GM23338 (cell line): Measurements from ENCODE around the gene SPATA31C1. TPM values are rescaled to one million over a fixed set of nuclear protein-coding genes. Genes with fewer than 3 reads are reported as not detected.

Experiments used
- ATAC-seq: fragments of 200-7000 bp; cut with Tn5 transposase; 3 replicates; pipeline ENCODE4 v1.9.1; 2020
- DNase-seq: peaks from one replicate; pipeline ENCODE4 v3.0.0-alpha.2; 2015; ENCODE audit warnings: low spot score
- H2AFZ ChIP-seq: fragments of 200-600 bp; sonication (generic); 2 replicates; pipeline ENCODE4 v1.8.0; 2016; ENCODE audit warnings: antibody characterized with exemption, mild to moderate bottlenecking, moderate library complexity
- H3F3A ChIP-seq: fragments of 200-600 bp; sonication (generic); replicated peaks from 2 replicates; pipeline ENCODE4 v1.8.0; 2017; ENCODE audit warnings: antibody characterized with exemption, mixed run types, low read depth
- H3K27ac ChIP-seq: fragments of 200-600 bp; sonication (generic); 2 replicates; pipeline ENCODE4 v1.6.1; 2016; ENCODE audit warnings: low read depth
- H3K27me3 ChIP-seq: fragments of 200-600 bp; sonication (generic); 2 replicates; pipeline ENCODE4 v1.8.0; 2016; ENCODE audit warnings: mild to moderate bottlenecking, mixed run types, moderate library complexity; ENCODE audit not compliant: insufficient read depth
- H3K36me3 ChIP-seq: fragments of 200-600 bp; sonication (generic); 2 replicates; pipeline ENCODE4 v1.8.0; 2016; ENCODE audit warnings: mild to moderate bottlenecking; ENCODE audit not compliant: insufficient read depth
- H3K4me1 ChIP-seq: fragments of 200-600 bp; sonication (generic); 2 replicates; pipeline ENCODE4 v1.8.0; 2016; ENCODE audit warnings: mild to moderate bottlenecking, moderate library complexity; ENCODE audit not compliant: insufficient read depth
- H3K4me2 ChIP-seq: fragments of 200-600 bp; sonication (generic); 2 replicates; pipeline ENCODE4 v1.7.1; 2017; ENCODE audit warnings: mixed run types
- H3K4me3 ChIP-seq: fragments of 200-600 bp; sonication (generic); 2 replicates; pipeline ENCODE4 v1.6.1; 2016; ENCODE audit warnings: mixed run types
- H3K79me2 ChIP-seq: fragments of 200-600 bp; sonication (generic); replicated peaks from 2 replicates; pipeline ENCODE4 v1.8.0; 2017; ENCODE audit warnings: mild to moderate bottlenecking; ENCODE audit not compliant: insufficient read depth
- H3K9me2 ChIP-seq: fragments of 200-600 bp; sonication (generic); 2 replicates; pipeline ENCODE4 v1.8.0; 2017; ENCODE audit not compliant: insufficient read depth
- H4K20me1 ChIP-seq: fragments of 200-600 bp; sonication (generic); replicated peaks from 2 replicates; pipeline ENCODE4 v1.8.0; 2017; ENCODE audit warnings: mild to moderate bottlenecking; ENCODE audit not compliant: insufficient read depth
- H3K27ac Mint-ChIP-seq: 2 replicates; pipeline ENCODE4 v1.8.0; 2020; ENCODE audit warnings: inconsistent platforms, mild to moderate bottlenecking, moderate library complexity, mixed read lengths
- H3K27me3 Mint-ChIP-seq: 3 replicates; pipeline ENCODE4 v1.8.0; 2022; ENCODE audit warnings: low read depth, mild to moderate bottlenecking, moderate library complexity, mixed read lengths, inconsistent platforms; ENCODE audit not compliant: insufficient read depth, poor library complexity
- H3K36me3 Mint-ChIP-seq: 3 replicates; pipeline ENCODE4 v1.8.0; 2021; ENCODE audit warnings: low read depth, mild to moderate bottlenecking, inconsistent platforms, moderate library complexity, mixed read lengths
- H3K4me1 Mint-ChIP-seq: 3 replicates; pipeline ENCODE4 v1.8.0; 2020; ENCODE audit warnings: mild to moderate bottlenecking, inconsistent platforms, mixed read lengths
- H3K4me3 Mint-ChIP-seq: 3 replicates; pipeline ENCODE4 v1.8.0; 2021; ENCODE audit warnings: moderate library complexity, mild to moderate bottlenecking, inconsistent platforms, mixed read lengths
- H3K9me3 Mint-ChIP-seq: 3 replicates; pipeline ENCODE4 v1.8.0; 2020; ENCODE audit warnings: moderate library complexity, mild to moderate bottlenecking, inconsistent platforms, mixed read lengths
- CREB1 ChIP-seq: fragments of 250-450 bp; sonication (Bioruptor Pico); IDR thresholded peaks from 2 replicates; pipeline ENCODE4 v1.5.0; 2020; ENCODE audit warnings: low read depth, mild to moderate bottlenecking, moderate library complexity
- CTCF ChIP-seq, 2 experiments: fragments of 200-600 bp in 1 of 2; sonication (generic) in 1 of 2; conservative IDR thresholded peaks; 2 replicates each; pipeline versions ENCODE4 v1.5.1 to v1.6.1; 2016 to 2017; ENCODE audit warnings: antibody characterized with exemption in 2 of 2, low read depth in 2 of 2, mild to moderate bottlenecking in 2 of 2, moderate library complexity in 1 of 2
- ETS1 ChIP-seq: IDR thresholded peaks from 2 replicates; pipeline ENCODE4 v1.6.1; 2016; ENCODE audit warnings: antibody characterized with exemption
- EZH2 ChIP-seq: fragments of 200-600 bp; sonication (generic); IDR thresholded peaks from one replicate; pipeline ENCODE4 v1.8.0; 2017; ENCODE audit warnings: antibody characterized with exemption, mild to moderate bottlenecking, low read depth; ENCODE audit not compliant: unreplicated experiment
- EZH2phosphoT487 ChIP-seq: fragments of 200-600 bp; sonication (generic); IDR thresholded peaks from one replicate; pipeline ENCODE4 v1.8.1; 2018; ENCODE audit warnings: antibody characterized with exemption; ENCODE audit not compliant: unreplicated experiment
- JUNB ChIP-seq: IDR thresholded peaks from one replicate; pipeline ENCODE4 v1.6.1; 2016; ENCODE audit warnings: antibody characterized with exemption; ENCODE audit not compliant: unreplicated experiment
- NANOG ChIP-seq: IDR thresholded peaks from 2 replicates; pipeline ENCODE4 v1.6.1; 2016; ENCODE audit warnings: antibody characterized with exemption, borderline replicate concordance
- POLR2AphosphoS5 ChIP-seq: IDR thresholded peaks from 2 replicates; pipeline ENCODE4 v1.6.1; 2016; ENCODE audit warnings: antibody characterized with exemption, low read depth
- REST ChIP-seq: IDR thresholded peaks from one replicate; pipeline ENCODE4 v1.6.1; 2018; ENCODE audit warnings: antibody characterized with exemption; ENCODE audit not compliant: unreplicated experiment
- STAT1 ChIP-seq: IDR thresholded peaks from one replicate; pipeline ENCODE4 v1.6.1; 2016; ENCODE audit warnings: antibody characterized with exemption; ENCODE audit not compliant: unreplicated experiment
- ZNF114 ChIP-seq: fragments of 250-450 bp; sonication (Bioruptor Pico); IDR thresholded peaks from 2 replicates; pipeline ENCODE4 v1.5.0; 2020; ENCODE audit warnings: mild to moderate bottlenecking, moderate library complexity
- ZNF331 ChIP-seq: fragments of 250-450 bp; sonication (Bioruptor Pico); IDR thresholded peaks from 2 replicates; pipeline ENCODE4 v1.5.0; 2020; ENCODE audit warnings: low read depth, mild to moderate bottlenecking, moderate library complexity
- ZNF462 ChIP-seq: fragments of 250-450 bp; sonication (Bioruptor Pico); IDR thresholded peaks from 2 replicates; pipeline ENCODE4 v1.5.0; 2020; ENCODE audit warnings: mild to moderate bottlenecking, moderate library complexity
- polyA plus RNA-seq: library from polyadenylated mRNA; unstranded; fragments of >200 nt; fragmentation: Nextera tagmentation; extraction: Ambion mirVana; gene quantifications from 2 replicates; pipeline ENCODE4 v1.2.1, GENCODE V29; 2016
- total RNA-seq: library from RNA; depleted of rRNA; stranded (reverse); fragments of >200 nt; shearing (Covaris generic); gene quantifications from 2 replicates; pipeline ENCODE4 v1.2.3, GENCODE V29; 2014

The SPATA31C1 gene
- total and polyA plus RNA-seq, 2 experiments from 2014 or later = not detected

- TF ChIP-seq CTCF (conservative IDR thresholded peaks at IDR 0.05; ENCODE audit: low read depth in 2 of 2) (no peak), ZNF331 (CRISPR knock-in tag) (no peak), JUNB (no peak), REST (no peak), ZNF462 (CRISPR knock-in tag) (no peak), POLR2AphosphoS5 (no peak), CREB1 (CRISPR knock-in tag) (no peak), ETS1 (no peak), NANOG (no peak), ZNF114 (CRISPR knock-in tag) (no peak), STAT1 (no peak), EZH2 (no peak), EZH2phosphoT487 (no peak)
- Histone ChIP-seq H4K20me1 (no peaks in the 10 kb centered on the region), H3K79me2 (no peaks in the 10 kb centered on the region), H2AFZ (no peak overlapping the region), H3K4me1 (no peaks in the 10 kb centered on the region), H3K36me3 (no peaks in the 10 kb centered on the region), H3K9me2 (no peaks in the 10 kb centered on the region), H3K27ac (no peak overlapping the region), H3F3A (no peaks in the 10 kb centered on the region), H3K4me3 (no peak overlapping the region), H3K4me2 (no peak overlapping the region), H3K27me3 (no peaks in the 10 kb centered on the region)
- H3K27ac Mint-ChIP-seq = no peak overlapping the region
- ATAC-seq (no peak), DNase-seq (no peak)
- H3K36me3 Mint-ChIP-seq = no peaks in the 10 kb centered on the region
- peaks cover 7% of the 10 kb centered on the region for H3K27me3 Mint-ChIP-seq
- H3K4me1 Mint-ChIP-seq = no peaks in the 10 kb centered on the region
- H3K9me3 Mint-ChIP-seq = peaks cover 2% of the 10 kb centered on the region; the same call in 2 of the 3 replicates
- no peak overlapping the region for H3K4me3 Mint-ChIP-seq
These were observed 29.9 kb upstream of the SPATA31C1 start for GRCh38 chr9:87887661-87888480.
